ENCODE results near the gene PECR. TPM values are rescaled to one million over a fixed set of nuclear protein-coding genes. Genes with fewer than 3 reads are reported as not detected.
"Not testable (repeated sequence)": the region's sequence is repeated elsewhere in the genome, so short reads cannot be mapped to it uniquely, and the experiment has no call there.

PECR gene
- total RNA-seq, 1 donor from 2014 or later, result 15.2 TPM

DNA sequence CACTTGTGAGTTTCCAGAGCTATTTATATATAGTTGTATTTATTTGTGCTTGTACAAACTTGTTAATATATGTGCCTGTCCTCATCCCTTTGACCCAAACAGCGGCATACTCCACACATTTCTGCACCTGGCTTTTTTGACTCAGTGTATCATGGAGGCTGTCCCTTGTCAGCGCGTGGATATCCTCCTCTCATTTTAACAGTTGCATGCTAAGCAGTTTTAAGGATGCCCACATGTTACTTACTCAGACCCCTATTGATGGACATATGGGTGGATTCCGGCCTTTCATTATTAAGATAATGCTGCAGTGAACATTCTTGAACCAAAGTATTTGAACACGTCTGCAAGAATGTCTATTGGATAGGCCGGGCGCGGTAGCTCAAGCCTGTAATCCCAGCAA lies 67.6 kb downstream of the PECR start:
- Mint-ChIP-seq H3K36me3 (ENCODE audit: low read depth) (no peaks in the 10 kb centered on the region), H3K27ac (peak overlapping the region; percentile 32), H3K9me3 (no peaks in the 10 kb centered on the region), H3K4me1 (ENCODE audit: low read depth) (peaks cover 54% of the 10 kb centered on the region), H3K27me3 (ENCODE audit: low read depth) (no peaks in the 10 kb centered on the region), H3K4me3 (ENCODE audit: low read depth) (peak overlapping the region; percentile 52)
- DNase-seq (ENCODE audit: low spot score), result no peak
- intact Hi-C loops (cut with micrococcal nuclease), result loop anchor here (10.0 kb wide), 1 partner anchor 269 kb away; no protein-coding TSS in a partner anchor

DNA sequence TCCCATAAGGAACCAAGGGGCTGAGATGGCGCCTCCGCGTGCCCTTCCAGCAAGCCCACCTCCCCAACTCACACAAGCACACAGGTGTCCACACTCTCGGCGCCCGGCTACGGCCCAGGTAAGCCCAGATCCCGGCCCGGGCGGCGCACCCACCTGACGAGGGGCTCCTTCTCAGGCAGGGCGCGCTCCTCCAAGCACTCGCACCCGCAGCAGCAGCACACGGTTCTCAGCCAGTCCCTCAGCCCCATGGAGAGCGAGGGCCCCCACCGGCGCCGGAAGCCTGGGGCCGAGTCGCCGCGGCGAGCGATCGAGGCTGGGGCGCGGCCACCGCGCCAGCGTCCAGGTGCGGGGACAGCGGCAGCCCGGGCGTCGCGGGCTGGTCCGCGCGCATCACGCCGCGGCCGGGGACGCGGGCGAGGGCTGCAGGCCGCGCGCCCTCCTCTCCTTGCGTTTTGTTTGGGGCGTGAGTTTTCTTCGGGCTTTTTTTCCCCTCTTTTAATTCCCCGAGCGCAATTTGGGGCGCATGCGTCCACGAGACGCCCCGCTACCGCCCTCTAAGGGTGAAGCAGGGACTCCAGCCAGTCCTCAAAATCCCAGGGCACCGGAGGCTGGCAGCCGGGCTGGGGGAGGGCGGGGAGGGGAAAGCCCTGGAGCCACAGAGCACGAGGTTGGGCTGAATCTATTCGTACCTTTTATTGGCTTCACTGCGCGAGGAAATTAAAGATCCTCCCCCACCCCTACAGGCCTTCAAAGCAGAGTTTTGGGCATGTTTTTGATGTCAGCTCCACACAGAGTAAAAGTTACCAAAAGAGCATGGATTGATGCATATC lies 68.3 kb downstream of the PECR start, which contains the start of gene MREG:
TSS of gene MREG (minus strand) at position 472 of the 830 bp plus-strand sequence. CDS start at position 248, 224 bp downstream.
- H3K4me3 Mint-ChIP-seq (ENCODE audit: low read depth), result peak within 1 kb of the TSS; percentile 90
- DNase-seq (ENCODE audit: low spot score), result peak; percentile 79
- no peaks in the 10 kb centered on the region for H3K9me3 Mint-ChIP-seq
- intact Hi-C loops (cut with micrococcal nuclease), result loop anchor here (2.0 to 10.0 kb wide), 2 partner anchors 62 to 268 kb away; no protein-coding TSS in a partner anchor
- peaks cover 51% of the 10 kb centered on the region for H3K4me1 Mint-ChIP-seq (ENCODE audit: low read depth)
- no peaks in the 10 kb centered on the region for H3K27me3 Mint-ChIP-seq (ENCODE audit: low read depth)
- peak within 1 kb of the TSS; percentile 62 for H3K27ac Mint-ChIP-seq
- H3K36me3 Mint-ChIP-seq (ENCODE audit: low read depth), result no peaks in the 10 kb centered on the region

DNA sequence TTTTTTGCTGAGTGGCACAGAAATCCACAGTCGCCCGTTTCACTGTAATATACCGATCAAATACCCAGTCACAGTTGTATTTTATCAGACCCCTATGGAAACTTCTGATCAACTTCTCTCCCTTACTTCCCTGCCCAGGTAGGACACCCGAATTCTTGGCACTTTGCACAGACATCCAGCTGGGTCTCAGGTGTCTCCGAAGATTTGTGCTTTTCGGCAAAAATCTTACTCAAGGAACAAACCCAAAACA lies 68.9 kb downstream of the PECR start:
- intact Hi-C loops (cut with micrococcal nuclease), result loop anchor here (2.0 to 10.0 kb wide), 2 partner anchors 62 to 268 kb away; no protein-coding TSS in a partner anchor
- Mint-ChIP-seq H3K27ac (peak overlapping the region; percentile 53), H3K36me3 (ENCODE audit: low read depth) (no peaks in the 10 kb centered on the region), H3K27me3 (ENCODE audit: low read depth) (no peaks in the 10 kb centered on the region), H3K4me3 (ENCODE audit: low read depth) (peak overlapping the region; percentile 90), H3K9me3 (no peaks in the 10 kb centered on the region), H3K4me1 (ENCODE audit: low read depth) (peaks cover 51% of the 10 kb centered on the region)
- no peak for DNase-seq (ENCODE audit: low spot score)

DNA sequence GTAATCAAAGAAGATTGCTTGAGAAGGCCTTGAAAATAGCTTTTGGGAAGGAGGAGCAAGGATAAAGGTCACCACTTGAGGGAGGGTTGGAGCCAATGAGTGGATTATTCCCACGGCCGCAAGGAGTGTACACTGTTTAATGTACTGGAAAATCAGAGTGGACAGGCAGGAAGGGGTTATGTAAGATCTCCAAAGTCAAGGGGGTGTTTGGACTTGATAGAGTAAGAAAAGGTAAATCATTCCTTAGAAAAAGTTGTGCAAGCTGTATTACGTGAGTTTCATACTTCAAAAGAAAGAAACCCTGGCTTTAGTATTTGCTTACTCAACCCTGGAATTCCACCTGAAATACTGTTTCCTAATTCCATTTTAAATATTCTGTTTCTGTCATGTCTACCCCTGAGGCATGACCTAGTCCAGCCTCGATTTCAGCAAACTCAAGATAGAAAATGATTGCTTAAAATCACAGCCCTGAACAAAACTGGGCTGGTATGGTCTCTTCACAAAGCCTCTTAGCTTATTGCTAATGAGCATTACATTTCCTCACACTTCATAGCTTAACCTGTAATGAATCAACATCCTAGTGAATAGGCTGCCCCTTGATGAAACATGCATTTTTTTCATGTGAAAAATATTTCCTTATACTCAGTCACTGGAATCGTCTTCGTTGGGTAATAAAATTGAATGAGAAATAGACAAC lies 69.3 kb downstream of the PECR start:
- Mint-ChIP-seq H3K9me3 (no peaks in the 10 kb centered on the region), H3K27ac (peak overlapping the region; percentile 53), H3K36me3 (ENCODE audit: low read depth) (no peaks in the 10 kb centered on the region), H3K27me3 (ENCODE audit: low read depth) (no peaks in the 10 kb centered on the region), H3K4me3 (ENCODE audit: low read depth) (peak overlapping the region; percentile 90), H3K4me1 (ENCODE audit: low read depth) (peaks cover 47% of the 10 kb centered on the region)
- no peak for DNase-seq (ENCODE audit: low spot score)
- intact Hi-C loops (cut with micrococcal nuclease), result loop anchor here (2.0 to 10.0 kb wide), 2 partner anchors 61 to 267 kb away; no protein-coding TSS in a partner anchor

DNA sequence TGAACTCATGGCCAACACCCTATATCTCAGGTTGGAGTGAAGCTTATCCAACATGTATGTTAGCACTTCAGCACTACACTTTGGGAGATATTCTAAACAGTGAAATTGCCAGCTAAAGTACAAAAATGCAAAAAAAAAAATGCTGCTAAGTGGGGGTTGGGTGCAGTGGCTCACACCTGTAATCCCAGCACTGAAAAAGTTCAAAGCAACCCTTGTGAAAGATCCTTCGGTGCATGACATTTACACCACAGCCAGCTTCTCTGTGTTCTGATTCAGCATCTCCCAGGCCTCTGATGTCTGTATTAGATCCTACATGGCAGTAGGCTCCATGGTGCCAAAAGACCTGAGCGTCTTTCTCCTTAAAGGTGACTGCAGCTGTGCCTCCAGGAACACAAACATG lies 72.4 kb downstream of the PECR start:
- H3K9me3 Mint-ChIP-seq; H3K4me3 Mint-ChIP-seq (ENCODE audit: low read depth); H3K27ac Mint-ChIP-seq; H3K36me3 Mint-ChIP-seq (ENCODE audit: low read depth); H3K27me3 Mint-ChIP-seq (ENCODE audit: low read depth); DNase-seq (ENCODE audit: low spot score): not testable (repeated sequence)
- intact Hi-C loops (cut with micrococcal nuclease), result loop anchor here (5.0 kb wide), 1 partner anchor 42 kb away; no protein-coding TSS in a partner anchor
- H3K4me1 Mint-ChIP-seq (ENCODE audit: low read depth), result peaks cover 46% of the 10 kb centered on the region

DNA sequence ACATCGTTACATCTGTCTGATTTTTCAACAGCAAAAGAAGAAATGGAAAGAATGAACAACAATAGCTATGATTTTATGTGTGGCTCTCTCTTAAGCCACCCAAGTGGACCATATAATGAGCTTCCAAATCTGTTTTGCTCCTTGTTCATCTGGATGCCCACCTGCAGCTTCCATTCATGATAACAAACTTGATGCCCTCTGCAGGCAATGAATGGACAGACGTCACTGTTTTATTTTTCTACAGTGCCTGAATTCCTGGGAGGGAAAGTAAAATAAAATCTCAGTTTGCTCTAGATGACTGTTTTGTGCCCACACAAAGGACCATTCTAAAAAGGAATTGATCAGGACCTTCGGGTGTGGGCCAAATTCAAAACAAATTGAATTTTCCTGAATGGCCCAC lies 73.2 kb downstream of the PECR start:
- peaks cover 7% of the 10 kb centered on the region for H3K36me3 Mint-ChIP-seq (ENCODE audit: low read depth)
- peaks cover 51% of the 10 kb centered on the region for H3K4me1 Mint-ChIP-seq (ENCODE audit: low read depth)

DNA sequence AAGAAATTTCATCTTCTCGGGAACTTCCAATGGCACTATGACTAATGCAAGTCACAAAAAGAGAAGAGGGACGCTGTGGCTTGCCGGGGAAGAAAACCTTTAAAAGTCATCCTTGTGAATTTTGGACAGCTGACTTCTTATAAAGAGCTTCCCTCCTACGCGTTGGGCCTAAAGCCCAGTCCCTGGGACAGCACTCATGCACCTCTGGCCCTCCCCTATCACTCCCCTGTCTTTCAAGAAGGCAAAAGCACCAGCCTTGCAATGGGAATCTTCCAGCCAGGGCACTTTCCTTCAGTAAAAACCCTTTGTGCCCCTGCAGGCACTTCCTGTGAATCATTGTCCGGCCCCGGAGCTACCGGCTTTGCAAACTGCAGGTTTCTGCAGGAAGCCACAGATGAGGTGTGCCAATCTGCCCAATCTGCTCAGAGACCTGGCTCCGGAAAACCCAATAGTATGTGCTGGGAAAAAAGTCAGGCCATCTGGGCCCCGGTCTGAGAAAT lies 75.4 kb downstream of the PECR start:
- intact Hi-C loops (cut with micrococcal nuclease), result loop anchor here (1.0 to 5.0 kb wide), 3 partner anchors 10 to 39 kb away; no protein-coding TSS in a partner anchor
- Mint-ChIP-seq H3K9me3 (no peaks in the 10 kb centered on the region), H3K4me1 (ENCODE audit: low read depth) (peaks cover 47% of the 10 kb centered on the region), H3K4me3 (ENCODE audit: low read depth) (peak overlapping the region; percentile 62), H3K27ac (peak overlapping the region; percentile 96), H3K36me3 (ENCODE audit: low read depth) (peaks cover 8% of the 10 kb centered on the region), H3K27me3 (ENCODE audit: low read depth) (no peaks in the 10 kb centered on the region)
- peak; percentile 27 for DNase-seq (ENCODE audit: low spot score)

More for the DNA sequence above, 73.2 kb downstream of the PECR start:
- intact Hi-C loops (cut with micrococcal nuclease), result loop anchor here (5.0 kb wide), 1 partner anchor 41 kb away; no protein-coding TSS in a partner anchor
- no peak for DNase-seq (ENCODE audit: low spot score)
- H3K27ac Mint-ChIP-seq, result no peak overlapping the region
- no peaks in the 10 kb centered on the region for H3K9me3 Mint-ChIP-seq
- H3K4me3 Mint-ChIP-seq (ENCODE audit: low read depth), result no peak overlapping the region
- no peaks in the 10 kb centered on the region for H3K27me3 Mint-ChIP-seq (ENCODE audit: low read depth)

DNA sequence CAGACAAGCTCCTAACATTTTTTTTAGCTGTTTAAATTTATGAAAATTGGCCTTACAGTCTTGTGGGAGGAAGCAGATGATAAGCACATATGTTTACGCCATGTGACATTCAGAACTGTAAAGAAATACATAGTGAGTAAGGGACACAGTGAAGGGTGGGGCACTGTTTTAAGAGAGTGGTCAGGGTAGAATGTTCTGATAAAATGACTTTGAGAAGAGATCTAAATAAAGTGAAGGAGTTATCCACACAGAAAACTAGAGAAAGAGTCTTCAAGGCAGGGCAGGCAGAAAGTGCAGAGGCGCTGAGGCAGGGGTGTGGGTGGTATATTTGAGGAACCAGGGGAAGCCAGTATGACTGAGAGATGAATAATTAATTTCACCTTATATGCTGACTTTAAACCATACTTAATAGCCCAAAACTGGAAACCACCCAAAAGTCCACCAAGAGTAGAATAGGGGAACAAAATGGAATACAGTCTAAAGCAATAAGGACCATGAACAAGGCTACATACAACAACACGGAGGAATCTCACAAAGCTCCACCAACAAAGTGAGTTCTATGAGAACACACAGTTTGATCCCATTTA lies 76.8 kb downstream of the PECR start:
- peak overlapping the region; percentile 38 for H3K4me3 Mint-ChIP-seq (ENCODE audit: low read depth)

DNA sequence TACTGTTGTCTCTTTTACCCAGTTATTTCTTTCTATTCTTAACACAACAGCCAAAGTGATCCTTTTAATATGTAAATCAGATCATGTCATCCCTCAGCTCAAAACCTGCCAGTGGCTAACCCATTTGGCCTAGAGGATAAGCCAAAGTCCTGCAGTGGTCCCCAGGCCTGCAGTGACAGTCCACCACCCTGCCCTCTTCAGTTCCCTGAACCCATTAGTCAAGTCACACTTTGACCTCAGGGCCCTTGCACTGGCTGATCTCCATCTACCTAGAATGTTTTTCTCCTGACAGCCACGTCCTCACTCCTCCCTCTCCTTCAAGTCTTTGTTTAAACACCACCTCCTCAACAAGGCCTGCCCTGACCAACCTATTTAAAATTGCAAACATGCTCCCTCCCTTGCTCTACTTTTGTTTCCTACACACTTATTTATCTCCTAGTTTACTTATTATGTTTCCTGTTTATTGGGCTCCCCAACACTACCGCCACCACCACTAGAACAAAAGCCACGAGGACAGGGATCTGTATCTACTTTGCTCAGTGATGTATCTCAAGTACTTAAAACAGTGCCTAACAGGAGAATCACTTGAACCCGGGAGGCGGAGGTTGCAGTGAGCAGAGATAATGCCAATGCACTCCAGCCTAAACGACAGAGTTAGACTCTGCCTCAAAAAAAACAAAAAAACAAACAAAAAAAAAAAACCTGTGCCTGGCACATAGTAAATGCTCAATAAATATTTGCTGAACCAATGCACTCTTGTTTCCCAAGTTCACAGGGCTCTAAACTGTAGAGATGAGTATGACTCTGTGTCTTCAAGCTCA lies 77.5 kb downstream of the PECR start:
- DNase-seq (ENCODE audit: low spot score), result no peak
- H3K27ac Mint-ChIP-seq, result peak overlapping the region; percentile 78
- H3K4me3 Mint-ChIP-seq (ENCODE audit: low read depth), result no peak overlapping the region
- intact Hi-C loops (cut with micrococcal nuclease), result no loop called here
- no peaks in the 10 kb centered on the region for H3K9me3 Mint-ChIP-seq
- H3K27me3 Mint-ChIP-seq (ENCODE audit: low read depth), result no peaks in the 10 kb centered on the region
- peaks cover 8% of the 10 kb centered on the region for H3K36me3 Mint-ChIP-seq (ENCODE audit: low read depth)
- peaks cover 42% of the 10 kb centered on the region for H3K4me1 Mint-ChIP-seq (ENCODE audit: low read depth)

More for the DNA sequence above, 76.8 kb downstream of the PECR start:
- Mint-ChIP-seq H3K27ac (peak overlapping the region; percentile 78), H3K9me3 (no peaks in the 10 kb centered on the region), H3K4me1 (ENCODE audit: low read depth) (peaks cover 44% of the 10 kb centered on the region), H3K36me3 (ENCODE audit: low read depth) (peaks cover 8% of the 10 kb centered on the region), H3K27me3 (ENCODE audit: low read depth) (no peaks in the 10 kb centered on the region)
- intact Hi-C loops (cut with micrococcal nuclease), result loop anchor here (5.0 kb wide), 1 partner anchor 37 kb away; no protein-coding TSS in a partner anchor
- DNase-seq (ENCODE audit: low spot score), result no peak

DNA sequence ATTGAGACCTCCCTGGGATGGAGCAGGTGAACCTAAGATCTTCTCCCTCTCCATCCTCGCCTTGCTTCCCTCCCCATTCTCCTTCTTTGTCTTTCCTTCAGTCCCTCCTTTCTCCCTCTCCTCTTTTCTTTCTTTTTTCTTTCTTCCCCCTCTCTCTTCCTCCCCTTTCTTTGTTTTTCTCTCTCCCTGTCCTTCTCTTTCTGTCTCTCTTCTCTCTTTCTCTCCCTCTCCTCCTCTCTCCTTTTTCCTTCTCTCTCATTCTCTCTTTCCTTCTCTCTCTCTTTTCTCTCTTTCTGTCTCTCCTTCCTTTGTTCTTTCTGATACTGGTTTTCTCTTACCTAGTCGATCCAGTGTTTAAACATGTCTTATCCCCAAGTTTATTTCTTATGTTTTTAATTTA lies 78.9 kb downstream of the PECR start:
- no peak for DNase-seq (ENCODE audit: low spot score)
- intact Hi-C loops (cut with micrococcal nuclease), result no loop called here
- Mint-ChIP-seq H3K27me3 (ENCODE audit: low read depth) (no peaks in the 10 kb centered on the region), H3K9me3 (no peaks in the 10 kb centered on the region), H3K36me3 (ENCODE audit: low read depth) (peaks cover 9% of the 10 kb centered on the region), H3K4me3 (ENCODE audit: low read depth) (no peak overlapping the region), H3K4me1 (ENCODE audit: low read depth) (peaks cover 41% of the 10 kb centered on the region), H3K27ac (peak overlapping the region; percentile 60)

DNA sequence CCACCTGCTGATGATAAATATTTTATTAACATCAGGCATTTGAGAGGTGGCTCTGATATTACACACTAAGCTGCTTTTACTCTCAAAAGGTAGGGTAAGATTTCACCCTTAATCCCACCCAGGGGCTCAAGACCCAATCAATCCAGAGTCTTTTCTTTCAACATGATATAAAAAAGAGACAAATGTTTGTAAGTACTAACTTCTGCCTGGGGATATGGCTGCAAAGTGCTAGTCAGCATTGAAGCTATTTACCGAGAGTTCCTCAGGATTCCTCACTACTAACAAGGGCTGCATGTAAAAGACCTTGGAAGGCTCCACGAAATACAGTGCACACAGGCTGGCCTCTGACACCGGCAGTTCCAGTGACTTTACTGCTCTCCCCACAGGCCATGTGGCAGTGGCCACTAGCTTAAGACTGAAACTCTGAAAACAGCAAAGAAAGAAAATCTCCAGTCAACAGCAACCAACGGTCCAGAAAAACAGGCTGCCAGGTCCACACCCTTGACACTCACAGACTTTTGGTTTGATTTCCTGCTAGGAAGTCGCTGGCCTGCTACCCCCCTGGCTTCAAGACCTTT lies 79.4 kb downstream of the PECR start:
- H3K4me1 Mint-ChIP-seq (ENCODE audit: low read depth), result peaks cover 45% of the 10 kb centered on the region
- H3K36me3 Mint-ChIP-seq (ENCODE audit: low read depth), result peaks cover 13% of the 10 kb centered on the region
- intact Hi-C loops (cut with micrococcal nuclease), result no loop called here
- peak overlapping the region; percentile 60 for H3K27ac Mint-ChIP-seq
- no peaks in the 10 kb centered on the region for H3K9me3 Mint-ChIP-seq
- H3K4me3 Mint-ChIP-seq (ENCODE audit: low read depth), result no peak overlapping the region
- H3K27me3 Mint-ChIP-seq (ENCODE audit: low read depth), result no peaks in the 10 kb centered on the region
- no peak for DNase-seq (ENCODE audit: low spot score)
